Measurements from ENCODE around the gene SDHAF3. TPM values are rescaled to one million over a fixed set of nuclear protein-coding genes. Genes with fewer than 3 reads are reported as not detected.
A peak's percentile ranks its signal among the peaks of the same experiment; 100 is the strongest.

SDHAF3 gene
- polyA plus RNA-seq, 1 donor from 2014 or later = 28.3 TPM

- TF ChIP-seq CTCF (IDR thresholded peaks at IDR 0.05; ENCODE audit: poor library complexity, severe bottlenecking) = no peak
- no peak for TF ChIP-seq TAF1 (IDR thresholded peaks at IDR 0.05; ENCODE audit: low read depth)
- no peak for TF ChIP-seq EP300 (conservative IDR thresholded peaks at IDR 0.05; ENCODE audit: poor library complexity, severe bottlenecking)
- no peak for TF ChIP-seq RAD21 (conservative IDR thresholded peaks at IDR 0.05)
- no peak for TF ChIP-seq MXI1 (conservative IDR thresholded peaks at IDR 0.05; ENCODE audit: poor library complexity, severe bottlenecking)
- no peak for TF ChIP-seq POLR2AphosphoS5 (IDR thresholded peaks at IDR 0.05)
- no peak for TF ChIP-seq REST (IDR thresholded peaks at IDR 0.05; ENCODE audit: borderline replicate concordance)
- no peak for TF ChIP-seq SMC3 (conservative IDR thresholded peaks at IDR 0.05; ENCODE audit: poor library complexity)
- no peak for TF ChIP-seq EZH2 (IDR thresholded peaks at IDR 0.05; ENCODE audit: borderline replicate concordance, insufficient read depth, low read length, poor library complexity, severe bottlenecking)
- peaks cover 20% of the 10 kb centered on the region for H3K79me2 ChIP-seq (replicated peaks; ENCODE audit: insufficient read depth, low read length)
- no peaks in the 10 kb centered on the region for H3F3A ChIP-seq (ENCODE audit: insufficient read depth, low read length, poor library complexity, severe bottlenecking)
- no peaks in the 10 kb centered on the region for H3K9me3 ChIP-seq (ENCODE audit: low read length)
- H3K27me3 ChIP-seq (ENCODE audit: insufficient read depth, low read depth, low read length) = no peaks in the 10 kb centered on the region
- H3K27ac ChIP-seq (ENCODE audit: low read length) = no peak overlapping the region
- no peak overlapping the region for H3K4me2 ChIP-seq (ENCODE audit: low read length)
- no peak overlapping the region for H3K9ac ChIP-seq (ENCODE audit: low read length)
- H4K20me1 ChIP-seq (ENCODE audit: insufficient read depth) = no peaks in the 10 kb centered on the region
- no peak overlapping the region for H3K4me3 ChIP-seq (ENCODE audit: low read length)
- H2AFZ ChIP-seq (ENCODE audit: low read depth, low read length) = no peak overlapping the region
- no peaks in the 10 kb centered on the region for H3K9me2 ChIP-seq (ENCODE audit: insufficient read depth, low read length)
- no peaks in the 10 kb centered on the region for H3K36me3 ChIP-seq (ENCODE audit: insufficient read depth, low read length)
Measured at GRCh38 chr7:97116308-97116707, 1.2 kb upstream of the SDHAF3 start.

GRCh38 chr7:97117035-97117371, 495 bp upstream of the SDHAF3 start:
- Histone ChIP-seq H2AFZ (ENCODE audit: low read depth, low read length) (peak overlapping the region; percentile 84), H3K4me3 (ENCODE audit: low read length) (peak overlapping the region; percentile 72), H3K27me3 (ENCODE audit: insufficient read depth, low read depth, low read length) (no peaks in the 10 kb centered on the region), H3K4me2 (ENCODE audit: low read length) (peak overlapping the region; percentile 37), H3K27ac (ENCODE audit: low read length) (peak overlapping the region; percentile 78), H4K20me1 (ENCODE audit: insufficient read depth) (no peaks in the 10 kb centered on the region), H3K79me2 (replicated peaks; ENCODE audit: insufficient read depth, low read length) (peaks cover 20% of the 10 kb centered on the region), H3K9me2 (ENCODE audit: insufficient read depth, low read length) (no peaks in the 10 kb centered on the region), H3F3A (ENCODE audit: insufficient read depth, low read length, poor library complexity, severe bottlenecking) (no peaks in the 10 kb centered on the region), H3K36me3 (ENCODE audit: insufficient read depth, low read length) (no peaks in the 10 kb centered on the region), H3K9me3 (ENCODE audit: low read length) (no peaks in the 10 kb centered on the region), H3K9ac (ENCODE audit: low read length) (peak overlapping the region; percentile 75)
- TF ChIP-seq TAF1 (IDR thresholded peaks at IDR 0.05; ENCODE audit: low read depth) (no peak), MXI1 (conservative IDR thresholded peaks at IDR 0.05; ENCODE audit: poor library complexity, severe bottlenecking) (no peak), REST (IDR thresholded peaks at IDR 0.05; ENCODE audit: borderline replicate concordance) (no peak), CTCF (IDR thresholded peaks at IDR 0.05; ENCODE audit: poor library complexity, severe bottlenecking) (no peak), RAD21 (conservative IDR thresholded peaks at IDR 0.05) (no peak), SMC3 (conservative IDR thresholded peaks at IDR 0.05; ENCODE audit: poor library complexity) (no peak), POLR2AphosphoS5 (IDR thresholded peaks at IDR 0.05) (no peak), EP300 (conservative IDR thresholded peaks at IDR 0.05; ENCODE audit: poor library complexity, severe bottlenecking) (no peak), EZH2 (IDR thresholded peaks at IDR 0.05; ENCODE audit: borderline replicate concordance, insufficient read depth, low read length, poor library complexity, severe bottlenecking) (no peak)
